GM12875 (cell line): ENCODE data around the gene TLR10.

Experiments used
- H3K4me3 ChIP-seq: one replicate; pipeline ENCODE4 v1.5.1; 2011; ENCODE audit warnings: low read depth, low read length, control low read depth
- CTCF ChIP-seq: IDR thresholded peaks from 2 replicates; pipeline ENCODE4 v1.5.1; 2011; ENCODE audit warnings: low read depth, mild to moderate bottlenecking, control low read depth, inconsistent platforms, low read length, moderate library complexity, borderline replicate concordance; ENCODE audit not compliant: insufficient read depth

The TLR10 gene

GRCh38 chr4:38800961-38801450, 18.2 kb upstream of the TLR10 start:
- H3K4me3 ChIP-seq = no peak overlapping the region
- TF ChIP-seq CTCF = no peak

GRCh38 chr4:38800366-38800765, 17.6 kb upstream of the TLR10 start:
- no peak for TF ChIP-seq CTCF
- H3K4me3 ChIP-seq = no peak overlapping the region

- H3K4me3 ChIP-seq = no peak overlapping the region
Observed at GRCh38 chr4:38795087-38795486, 12.3 kb upstream of the TLR10 start.

GRCh38 chr4:38794051-38794450, 11.3 kb upstream of the TLR10 start:
- no peak for TF ChIP-seq CTCF
- no peak overlapping the region for H3K4me3 ChIP-seq

More at GRCh38 chr4:38795087-38795486, 12.3 kb upstream of the TLR10 start:
- TF ChIP-seq CTCF = no peak

GRCh38 chr4:38791010-38791409, 8.2 kb upstream of the TLR10 start:
- H3K4me3 ChIP-seq = no peak overlapping the region
- TF ChIP-seq CTCF = no peak

- TF ChIP-seq CTCF = no peak
- no peak overlapping the region for H3K4me3 ChIP-seq
Observed at GRCh38 chr4:38788317-38788716, 5.5 kb upstream of the TLR10 start.

GRCh38 chr4:38787693-38788092, 4.9 kb upstream of the TLR10 start:
- no peak for TF ChIP-seq CTCF

More at GRCh38 chr4:38787693-38788092, 4.9 kb upstream of the TLR10 start:
- no peak overlapping the region for H3K4me3 ChIP-seq
